Measurements from ENCODE around the gene ARHGEF40. TPM values are rescaled to one million over a fixed set of nuclear protein-coding genes. Genes with fewer than 3 reads are reported as not detected.

ARHGEF40 gene
- total RNA-seq, 4 donors from 2014 or later, result 14.4 to 22.8 (median 17.6) TPM

GRCh38 chr14:21072031-21072473, 1.9 kb downstream of the ARHGEF40 start:
- Histone ChIP-seq H3K27me3 (no peaks in the 10 kb centered on the region), H3K9me3 (no peaks in the 10 kb centered on the region), H3K4me1 (peaks cover 42% of the 10 kb centered on the region), H3K27ac (peak overlapping the region; percentile 90), H3K4me3 (peak overlapping the region; percentile 88), H3K36me3 (peaks cover 24% of the 10 kb centered on the region)
- 39% methylated on average over 4 of the region's 4 CpGs for WGBS
- no peak for TF ChIP-seq POLR2AphosphoS5 (IDR thresholded peaks at IDR 0.05)
- no peak for TF ChIP-seq EP300 (IDR thresholded peaks at IDR 0.05)
- TF ChIP-seq CTCF (IDR thresholded peaks at IDR 0.05), result no peak
- no peak for TF ChIP-seq POLR2A (IDR thresholded peaks at IDR 0.05)
- DNase-seq (ENCODE audit: low spot score in 2 of 2), result no peak

- 84% methylated on average over 4 of the region's 9 CpGs for WGBS
- Histone ChIP-seq H3K27me3 (no peaks in the 10 kb centered on the region), H3K27ac (peak overlapping the region; percentile 90), H3K9me3 (no peaks in the 10 kb centered on the region), H3K4me3 (no peak overlapping the region), H3K36me3 (peaks cover 24% of the 10 kb centered on the region), H3K4me1 (peaks cover 42% of the 10 kb centered on the region)
- no peak for DNase-seq (ENCODE audit: low spot score in 2 of 2)
- no peak for TF ChIP-seq POLR2AphosphoS5 (IDR thresholded peaks at IDR 0.05)
- TF ChIP-seq CTCF (IDR thresholded peaks at IDR 0.05), result no peak
- TF ChIP-seq POLR2A (IDR thresholded peaks at IDR 0.05), result no peak
- TF ChIP-seq EP300 (IDR thresholded peaks at IDR 0.05), result no peak
These were observed 2.8 kb downstream of the ARHGEF40 start for GRCh38 chr14:21072781-21073339.

DNA sequence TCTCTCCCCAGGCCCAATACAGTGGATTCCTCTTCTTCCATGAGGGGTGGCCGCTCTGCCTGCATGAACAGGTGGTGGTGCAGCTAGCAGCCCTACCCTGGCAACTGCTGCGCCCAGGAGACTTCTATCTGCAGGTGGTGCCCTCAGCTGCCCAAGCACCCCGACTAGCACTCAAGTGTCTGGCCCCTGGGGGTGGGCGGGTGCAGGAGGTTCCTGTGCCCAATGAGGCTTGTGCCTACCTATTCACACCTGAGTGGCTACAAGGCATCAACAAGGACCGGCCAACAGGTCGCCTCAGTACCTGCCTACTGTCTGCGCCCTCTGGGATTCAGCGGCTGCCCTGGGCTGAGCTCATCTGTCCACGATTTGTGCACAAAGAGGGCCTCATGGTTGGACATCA, 3.8 kb downstream of the ARHGEF40 start:
- H3K36me3 ChIP-seq, result peaks cover 33% of the 10 kb centered on the region
- no peak for DNase-seq (ENCODE audit: low spot score in 2 of 2)
- peaks cover 34% of the 10 kb centered on the region for H3K4me1 ChIP-seq
- no peaks in the 10 kb centered on the region for H3K9me3 ChIP-seq
- H3K27ac ChIP-seq, result no peak overlapping the region
- H3K27me3 ChIP-seq, result no peaks in the 10 kb centered on the region
- 90% methylated on average over 8 of the region's 9 CpGs for WGBS
- TF ChIP-seq EP300 (IDR thresholded peaks at IDR 0.05), result no peak
- H3K4me3 ChIP-seq, result no peak overlapping the region

GRCh38 chr14:21074398-21075272, 4.5 kb downstream of the ARHGEF40 start:
- no peak overlapping the region for H3K27ac ChIP-seq
- no peak for TF ChIP-seq EP300 (IDR thresholded peaks at IDR 0.05)
- no peak for TF ChIP-seq POLR2AphosphoS5 (IDR thresholded peaks at IDR 0.05)
- no peak for TF ChIP-seq CTCF (IDR thresholded peaks at IDR 0.05)
- TF ChIP-seq POLR2A (IDR thresholded peaks at IDR 0.05), result no peak
- H3K4me3 ChIP-seq, result no peak overlapping the region
- peaks cover 27% of the 10 kb centered on the region for H3K4me1 ChIP-seq
- peaks cover 40% of the 10 kb centered on the region for H3K36me3 ChIP-seq
- WGBS, result 77% methylated on average over 26 of the region's 26 CpGs
- H3K9me3 ChIP-seq, result no peaks in the 10 kb centered on the region
- DNase-seq (ENCODE audit: low spot score in 2 of 2), result no peak
- no peaks in the 10 kb centered on the region for H3K27me3 ChIP-seq

DNA sequence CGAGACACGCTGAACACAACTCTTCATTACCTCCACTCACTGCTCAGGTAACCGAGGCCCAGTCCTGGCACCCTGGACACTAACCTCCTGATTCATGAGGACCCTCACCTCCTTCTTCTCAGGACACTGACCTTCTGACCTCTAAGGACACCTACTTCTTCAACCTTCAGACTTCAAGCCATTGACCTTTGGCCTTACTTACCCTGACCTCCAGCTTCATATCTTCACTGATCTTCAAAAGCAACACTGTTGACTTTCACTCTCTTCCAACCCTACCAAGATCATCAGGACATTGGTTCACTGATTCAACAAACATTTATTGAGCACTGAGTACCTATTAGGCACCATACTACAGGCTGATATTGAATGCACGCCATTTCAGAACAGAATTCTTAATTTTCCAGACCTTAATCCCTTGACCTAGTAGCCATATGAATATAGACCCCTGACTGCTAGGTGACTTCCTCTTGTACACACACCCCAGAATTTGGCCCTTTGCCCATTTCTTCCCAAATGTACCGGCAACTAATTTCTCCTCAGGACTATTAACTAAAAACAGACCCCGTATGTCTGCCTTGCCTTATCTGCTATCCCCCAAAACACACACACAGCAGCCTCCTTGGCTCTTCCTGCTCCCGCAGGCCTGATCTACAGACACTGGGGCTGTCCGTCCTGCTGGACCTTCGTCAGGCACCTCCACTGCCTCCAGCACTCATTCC, 5.8 kb downstream of the ARHGEF40 start:
- WGBS, result 87% methylated on average over 9 of the region's 9 CpGs
- Histone ChIP-seq H3K4me1 (peaks cover 20% of the 10 kb centered on the region), H3K27me3 (no peaks in the 10 kb centered on the region), H3K4me3 (no peak overlapping the region), H3K9me3 (no peaks in the 10 kb centered on the region), H3K36me3 (peaks cover 49% of the 10 kb centered on the region), H3K27ac (no peak overlapping the region)
- no peak for TF ChIP-seq POLR2AphosphoS5 (IDR thresholded peaks at IDR 0.05)
- no peak for TF ChIP-seq EP300 (IDR thresholded peaks at IDR 0.05)
- no peak for DNase-seq (ENCODE audit: low spot score in 2 of 2)

DNA sequence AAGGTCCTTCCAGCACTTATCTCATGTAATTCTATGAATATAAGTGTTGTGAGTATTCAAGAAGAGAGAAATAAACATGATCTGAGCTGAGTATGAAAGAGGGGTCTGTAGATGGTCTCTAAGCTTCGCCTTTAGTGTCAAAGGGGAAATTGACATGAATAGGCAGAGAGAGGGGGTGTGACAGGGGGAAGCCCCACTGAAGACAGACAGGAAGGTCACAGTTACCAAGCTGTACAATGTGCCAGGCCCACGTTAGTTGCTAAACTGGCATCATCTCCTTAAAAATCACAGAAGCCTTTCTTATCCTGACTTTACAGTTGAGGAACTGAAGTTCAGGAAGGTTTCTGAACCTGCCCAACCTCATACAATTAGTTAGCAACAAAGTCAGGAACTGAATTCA, 7.6 kb downstream of the ARHGEF40 start:
- WGBS, result 75% methylated on average over 2 of the region's 2 CpGs
- Histone ChIP-seq H3K27me3 (no peaks in the 10 kb centered on the region), H3K36me3 (peaks cover 67% of the 10 kb centered on the region)

More for the DNA sequence above, 7.6 kb downstream of the ARHGEF40 start:
- TF ChIP-seq CTCF (IDR thresholded peaks at IDR 0.05) (no peak), EP300 (IDR thresholded peaks at IDR 0.05) (no peak), POLR2AphosphoS5 (IDR thresholded peaks at IDR 0.05) (no peak), POLR2A (IDR thresholded peaks at IDR 0.05) (no peak)
- Histone ChIP-seq H3K4me3 (no peak overlapping the region), H3K9me3 (no peaks in the 10 kb centered on the region), H3K27ac (no peak overlapping the region), H3K4me1 (peaks cover 2% of the 10 kb centered on the region)
- DNase-seq (ENCODE audit: low spot score in 2 of 2), result no peak
